Upper lobe of right lung (tissue), 1 donor: ENCODE results near the gene FBN3. TPM values are rescaled to one million over a fixed set of nuclear protein-coding genes. Genes with fewer than 3 reads are reported as not detected.

ENCODE experiments used
- ATAC-seq: fragments of 200-7000 bp; cut with Tn5 transposase; one replicate; pipeline ENCODE4 v1.9.1; 2020; ENCODE audit warnings: mild to moderate bottlenecking, moderate library complexity
- DNase-seq: peaks from one replicate; pipeline ENCODE4 v3.0.0-alpha.2; 2020
- H3K27ac ChIP-seq: fragments of 200-600 bp; one replicate; pipeline ENCODE4 v1.8.0; 2022
- H3K27me3 ChIP-seq: fragments of 200-600 bp; one replicate; pipeline ENCODE4 v1.8.0; 2022; ENCODE audit warnings: mild to moderate bottlenecking
- H3K36me3 ChIP-seq: fragments of 200-600 bp; one replicate; pipeline ENCODE4 v1.8.0; 2022
- H3K4me1 ChIP-seq: fragments of 200-600 bp; one replicate; pipeline ENCODE4 v1.8.0; 2022
- H3K4me3 ChIP-seq: fragments of 200-600 bp; one replicate; pipeline ENCODE4 v1.8.0; 2022; ENCODE audit warnings: mild to moderate bottlenecking
- H3K9me3 ChIP-seq: fragments of 200-600 bp; one replicate; pipeline ENCODE4 v1.8.0; 2022
- intact Hi-C: fragments of 100-400 bp; cut with DNase I; formaldehyde crosslinking; loops from one replicate; pipeline ENCODE4 v1.11.0; 2022
- total RNA-seq: library from RNA; stranded (reverse); fragmentation: NEBNext Ultra II Directional; extraction: Animal tissue kit (Norgen Biotek cat#: 25700); gene quantifications from one replicate; pipeline ENCODE4 v1.2.1, GENCODE V29; 2021
- TF ChIP-seq, protein P1 (sequence below): fragments of 200-600 bp; IDR thresholded peaks from one replicate; pipeline ENCODE4 v1.8.0; 2022; ENCODE audit warnings: antibody characterized with exemption
- donor health status: DM: no; HTN: yes; CAD: no; lungs with severe emphysema.

FBN3 gene
- total RNA-seq, 1 donor from 2014 or later, result 8.5 TPM

DNA sequence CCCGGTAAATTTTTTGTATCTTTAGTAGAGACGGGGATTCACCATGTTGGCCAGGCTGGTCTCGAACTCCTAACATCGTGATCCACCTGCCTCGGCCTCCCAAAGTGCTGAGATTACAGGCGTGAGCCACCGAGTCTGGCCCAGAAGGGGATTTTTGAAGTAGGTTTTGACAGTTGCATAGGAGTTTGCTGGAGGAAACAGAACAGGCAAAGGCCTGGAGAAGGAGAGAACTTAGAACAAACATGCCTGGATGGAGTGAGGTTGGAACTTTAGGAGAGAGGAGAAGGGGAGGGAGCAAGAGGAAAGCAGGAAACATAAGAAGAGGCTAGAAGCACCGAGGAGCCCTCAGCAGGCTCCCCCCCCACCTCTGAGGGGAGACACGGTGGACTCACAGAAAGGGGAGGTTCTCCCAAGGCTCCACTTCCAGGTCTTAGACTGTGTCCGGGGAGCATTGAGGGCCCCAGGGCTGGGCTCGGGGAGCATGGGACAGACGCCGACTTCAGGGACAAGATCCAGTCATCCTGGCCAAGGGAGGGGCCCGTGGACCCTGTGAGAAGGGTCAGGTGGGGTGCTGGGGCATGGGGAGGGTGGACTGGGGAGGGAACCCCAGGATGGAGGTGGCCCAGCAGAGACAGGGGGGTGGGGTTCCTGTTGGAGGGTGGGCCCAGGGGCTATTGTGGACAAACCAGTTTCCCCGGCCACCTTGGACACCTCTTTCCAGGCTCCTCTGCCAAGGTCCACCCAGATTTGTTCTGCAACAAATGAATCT lies 1.8 kb upstream of the FBN3 start:
- H3K27me3 ChIP-seq, result peaks cover 39% of the 10 kb centered on the region
- ATAC-seq (no peak), DNase-seq (no peak)
- no peaks in the 10 kb centered on the region for H3K9me3 ChIP-seq
- intact Hi-C loops, result no loop called here
- H3K4me3 ChIP-seq, result no peak overlapping the region
- no peaks in the 10 kb centered on the region for H3K36me3 ChIP-seq
- peaks cover 15% of the 10 kb centered on the region for H3K4me1 ChIP-seq
- no peak overlapping the region for H3K27ac ChIP-seq
- TF ChIP-seq, protein P1, sequence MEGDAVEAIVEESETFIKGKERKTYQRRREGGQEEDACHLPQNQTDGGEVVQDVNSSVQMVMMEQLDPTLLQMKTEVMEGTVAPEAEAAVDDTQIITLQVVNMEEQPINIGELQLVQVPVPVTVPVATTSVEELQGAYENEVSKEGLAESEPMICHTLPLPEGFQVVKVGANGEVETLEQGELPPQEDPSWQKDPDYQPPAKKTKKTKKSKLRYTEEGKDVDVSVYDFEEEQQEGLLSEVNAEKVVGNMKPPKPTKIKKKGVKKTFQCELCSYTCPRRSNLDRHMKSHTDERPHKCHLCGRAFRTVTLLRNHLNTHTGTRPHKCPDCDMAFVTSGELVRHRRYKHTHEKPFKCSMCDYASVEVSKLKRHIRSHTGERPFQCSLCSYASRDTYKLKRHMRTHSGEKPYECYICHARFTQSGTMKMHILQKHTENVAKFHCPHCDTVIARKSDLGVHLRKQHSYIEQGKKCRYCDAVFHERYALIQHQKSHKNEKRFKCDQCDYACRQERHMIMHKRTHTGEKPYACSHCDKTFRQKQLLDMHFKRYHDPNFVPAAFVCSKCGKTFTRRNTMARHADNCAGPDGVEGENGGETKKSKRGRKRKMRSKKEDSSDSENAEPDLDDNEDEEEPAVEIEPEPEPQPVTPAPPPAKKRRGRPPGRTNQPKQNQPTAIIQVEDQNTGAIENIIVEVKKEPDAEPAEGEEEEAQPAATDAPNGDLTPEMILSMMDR, result no peak

- H3K27me3 ChIP-seq, result peaks cover 39% of the 10 kb centered on the region
These were observed 930 bp upstream of the FBN3 start for GRCh38 chr19:8150178-8150865.

GRCh38 chr19:8148410-8149260 lies 757 bp downstream of the FBN3 start:
- TF ChIP-seq, protein P1, result no peak
- peaks cover 39% of the 10 kb centered on the region for H3K27me3 ChIP-seq
- no peaks in the 10 kb centered on the region for H3K36me3 ChIP-seq
- peaks cover 4% of the 10 kb centered on the region for H3K4me1 ChIP-seq
- no peaks in the 10 kb centered on the region for H3K9me3 ChIP-seq
- ATAC-seq (peak; percentile 56), DNase-seq (peak; percentile 73)
- H3K27ac ChIP-seq, result peak overlapping the region; percentile 24
- intact Hi-C loops, result no loop called here
- peak overlapping the region; percentile 29 for H3K4me3 ChIP-seq

More at GRCh38 chr19:8150178-8150865, 930 bp upstream of the FBN3 start:
- DNase-seq (no peak), ATAC-seq (no peak)
- no peaks in the 10 kb centered on the region for H3K36me3 ChIP-seq
- intact Hi-C loops, result no loop called here
- no peak overlapping the region for H3K27ac ChIP-seq
- peaks cover 15% of the 10 kb centered on the region for H3K4me1 ChIP-seq
- no peaks in the 10 kb centered on the region for H3K9me3 ChIP-seq
- no peak overlapping the region for H3K4me3 ChIP-seq
- TF ChIP-seq, protein P1, result no peak

GRCh38 chr19:8148088-8148409 lies 1.3 kb downstream of the FBN3 start:
- intact Hi-C loops, result no loop called here
- ATAC-seq (no peak), DNase-seq (no peak)
- peaks cover 4% of the 10 kb centered on the region for H3K4me1 ChIP-seq
- peaks cover 39% of the 10 kb centered on the region for H3K27me3 ChIP-seq
- no peaks in the 10 kb centered on the region for H3K9me3 ChIP-seq
- H3K36me3 ChIP-seq, result no peaks in the 10 kb centered on the region
- H3K27ac ChIP-seq, result no peak overlapping the region
- H3K4me3 ChIP-seq, result no peak overlapping the region
- TF ChIP-seq, protein P1, result no peak

DNA sequence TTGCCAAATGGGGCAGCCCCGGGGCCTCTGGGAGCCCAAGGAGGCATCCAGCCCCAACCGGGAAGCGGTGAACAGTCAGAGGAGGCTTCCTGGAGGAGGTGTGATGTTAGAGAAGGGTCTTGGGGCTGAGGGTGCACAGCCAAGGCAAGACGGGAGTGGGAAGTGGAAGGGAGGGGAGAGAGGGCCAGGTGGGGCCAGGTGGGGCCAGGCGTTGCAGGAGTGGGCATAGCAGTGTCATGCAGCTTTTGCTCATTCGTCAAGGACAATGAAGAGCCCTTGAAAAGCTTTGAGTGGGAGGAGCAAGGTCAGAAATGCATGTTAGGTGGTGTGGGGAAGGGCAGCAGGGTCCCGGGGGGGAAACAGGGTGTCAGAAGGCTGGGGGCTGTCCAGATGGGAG lies 1.8 kb downstream of the FBN3 start:
- Histone ChIP-seq H3K4me1 (peaks cover 4% of the 10 kb centered on the region), H3K27me3 (peaks cover 39% of the 10 kb centered on the region), H3K9me3 (no peaks in the 10 kb centered on the region), H3K4me3 (no peak overlapping the region), H3K36me3 (no peaks in the 10 kb centered on the region), H3K27ac (no peak overlapping the region)
- ATAC-seq, result peak; percentile 38
- DNase-seq, result peak; percentile 66
- intact Hi-C loops, result no loop called here
- TF ChIP-seq, protein P1, result no peak
